ENCODE measurements around the gene IGF2BP2.

GRCh38 chr3:185708392-185708791, 116.5 kb downstream of the IGF2BP2 start:
- no peak for TF ChIP-seq CTCF (conservative IDR thresholded peaks at IDR 0.05; ENCODE audit: low read depth, low read length)
- TF ChIP-seq EZH2 (IDR thresholded peaks at IDR 0.05; ENCODE audit: borderline replicate concordance, low read depth, low read length, poor library complexity, severe bottlenecking), result no peak

All from A673 (cell line).